Putamen (tissue), 1 donor: ENCODE results near the gene PTEN.
A peak's percentile ranks its signal among the peaks of the same experiment; 100 is the strongest.

Experiments used
- DNase-seq: peaks from one replicate; pipeline ENCODE4 v3.0.0-alpha.2; 2016; ENCODE audit warnings: low spot score

PTEN gene

DNA sequence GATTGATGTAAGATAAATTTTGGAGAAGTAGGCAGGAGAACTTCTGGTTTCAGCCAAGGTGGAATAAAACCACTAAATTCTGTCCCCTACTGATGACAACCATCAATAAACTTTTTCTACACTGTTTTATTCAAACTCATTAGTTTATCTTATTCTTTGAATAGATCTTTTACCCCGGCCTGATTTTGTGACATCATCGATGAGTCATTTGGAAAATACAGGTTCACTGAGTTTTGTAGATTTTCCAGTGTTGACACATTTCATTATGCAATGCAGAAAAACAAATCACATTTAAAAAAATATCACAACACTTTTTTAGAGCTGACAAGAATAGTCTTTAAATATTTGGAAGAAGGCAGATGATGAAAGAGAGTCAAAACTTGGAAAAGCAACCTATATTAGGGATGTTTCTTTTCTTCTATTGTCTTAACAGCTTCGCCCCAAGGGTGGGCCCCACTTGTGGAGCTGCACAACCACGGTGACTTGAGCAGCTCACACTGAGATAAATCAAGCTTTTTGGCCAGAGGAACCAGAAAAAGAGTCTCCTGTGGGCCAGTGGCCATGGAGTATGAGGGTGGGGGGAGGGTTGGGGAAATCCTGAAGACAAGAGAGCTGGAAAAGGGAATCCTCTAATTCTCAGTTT is 112.8 kb downstream of the PTEN start:
- DNase-seq: no peak

DNA sequence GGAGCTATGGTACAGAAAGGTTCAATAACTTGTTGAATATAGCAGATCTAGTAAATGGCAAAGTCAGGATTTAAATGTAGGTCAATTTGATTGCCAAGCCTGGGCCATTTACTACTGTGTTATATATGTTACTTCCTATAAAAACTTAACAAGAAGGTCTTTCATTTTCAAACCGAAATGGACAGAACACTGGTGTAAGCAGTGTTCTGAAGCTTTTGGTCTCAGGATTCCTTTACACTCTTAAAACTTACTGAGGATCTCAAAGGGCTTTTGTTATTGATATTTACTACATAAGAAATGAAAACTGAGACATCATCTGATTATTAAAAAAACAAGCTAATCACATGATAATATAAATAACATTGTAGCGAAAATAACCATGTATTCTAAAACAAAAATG is 114.7 kb downstream of the PTEN start:
- DNase-seq: no peak

DNA sequence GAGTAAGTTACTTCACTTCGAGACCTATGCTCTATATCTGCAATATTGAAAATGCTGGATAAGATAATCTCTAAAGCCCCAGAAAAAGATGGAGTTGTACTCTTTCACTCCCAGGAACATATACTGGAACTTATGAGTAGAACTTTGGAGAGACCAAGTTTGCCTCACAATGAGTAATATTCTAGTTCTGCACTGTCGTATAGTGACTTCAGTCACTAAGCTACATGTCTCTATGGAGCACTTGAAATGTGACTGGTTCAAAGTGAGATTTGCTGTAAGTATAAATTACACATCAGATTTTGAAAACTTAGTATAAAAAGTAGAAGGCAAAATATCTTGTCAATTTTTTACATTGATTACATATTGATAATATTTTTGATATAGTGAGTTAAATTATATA is 116.4 kb downstream of the PTEN start:
- no peak for DNase-seq

DNA sequence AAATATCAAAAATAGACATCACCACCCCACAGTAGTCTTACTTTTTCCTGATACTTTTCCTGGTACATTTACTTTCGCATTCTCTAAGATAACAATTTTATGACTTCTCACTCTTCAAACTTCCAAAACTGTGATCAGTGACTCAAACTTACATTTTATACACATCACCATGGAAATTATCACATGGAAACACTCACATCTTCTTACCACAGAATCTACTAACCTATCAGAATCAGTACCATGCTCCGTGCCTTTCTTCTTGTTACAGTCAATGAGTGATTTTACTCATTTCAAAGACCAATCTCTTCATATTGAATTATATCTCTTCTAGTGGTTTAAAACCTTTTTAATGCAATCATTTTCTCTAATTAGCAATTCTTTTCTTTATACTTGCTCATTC is 120.3 kb downstream of the PTEN start:
- no peak for DNase-seq

DNA sequence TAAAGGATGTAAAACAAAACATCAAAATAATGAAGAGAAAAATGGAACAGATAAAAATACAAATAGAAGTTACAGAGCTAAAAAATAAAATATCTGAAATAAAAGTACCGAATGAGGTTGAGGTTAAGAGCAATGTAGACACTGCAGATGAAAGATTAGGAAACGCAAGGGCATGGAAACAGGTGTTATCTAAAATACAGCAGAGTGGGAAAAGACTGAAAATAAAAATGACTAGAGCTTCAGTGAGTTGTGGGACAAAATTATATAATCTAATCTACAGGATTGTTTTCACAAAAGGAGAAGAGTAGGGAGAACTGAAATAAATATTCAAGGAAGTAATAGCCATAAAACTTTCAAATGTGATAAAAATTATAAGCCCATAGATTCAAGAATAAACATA is 123.8 kb downstream of the PTEN start:
- DNase-seq: no peak

DNA sequence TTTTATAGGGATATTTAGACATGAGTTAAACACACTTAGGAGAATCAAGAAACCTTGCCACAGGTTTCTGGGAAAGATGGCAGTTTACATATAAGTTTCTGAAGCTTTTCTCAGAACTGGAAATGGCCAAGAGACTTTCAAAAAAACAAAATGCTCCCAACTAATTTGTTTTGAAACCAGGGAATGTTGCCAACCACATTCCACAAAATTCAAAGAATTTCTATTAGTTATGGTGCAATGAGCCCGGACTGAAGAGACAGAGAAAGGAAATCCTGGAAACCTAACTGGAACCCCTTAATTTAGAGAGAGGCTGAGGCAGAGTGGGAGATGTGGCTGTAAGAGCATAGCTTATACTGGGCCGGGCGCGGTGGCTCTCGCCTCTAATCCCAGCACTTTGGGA is 128.5 kb downstream of the PTEN start:
- DNase-seq: no peak

DNA sequence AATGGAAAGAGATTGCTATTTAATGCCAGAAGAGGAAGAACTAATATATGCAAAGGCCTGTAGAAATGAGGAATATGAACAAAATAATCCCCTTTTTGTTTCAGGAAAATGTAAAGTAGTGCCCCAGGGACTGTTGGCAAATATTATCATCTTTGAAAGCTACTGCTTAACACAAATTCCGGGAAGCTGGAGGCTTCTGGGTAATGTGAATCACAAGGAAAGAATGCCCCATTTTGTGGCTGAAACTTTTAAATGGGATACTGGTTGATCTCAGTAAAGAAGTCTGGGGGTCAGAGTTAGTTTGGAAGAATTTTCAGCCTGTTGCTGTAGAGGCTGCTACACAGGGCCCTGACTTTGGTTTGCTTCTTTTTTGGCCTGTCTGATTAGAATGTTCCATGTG is 141.0 kb downstream of the PTEN start:
- no peak for DNase-seq

DNA sequence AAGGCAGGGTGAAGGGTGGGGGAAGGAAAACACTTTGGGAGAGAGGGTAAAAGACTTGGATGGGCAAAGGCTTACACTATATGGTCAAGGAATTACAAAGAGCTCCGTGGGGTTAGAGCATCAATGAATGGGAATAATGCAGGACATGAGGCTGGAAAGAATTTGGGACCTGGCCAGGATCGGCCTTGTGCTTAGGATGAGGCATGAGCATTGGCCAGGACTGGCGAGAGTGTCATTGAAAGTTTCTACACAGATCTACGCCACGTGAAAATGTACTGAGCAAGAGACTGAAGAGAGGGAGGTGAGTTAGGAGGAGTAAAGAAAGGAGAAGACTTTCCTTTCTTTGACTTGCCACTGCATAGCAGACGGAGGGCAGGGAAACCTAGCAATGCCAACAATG is 142.8 kb downstream of the PTEN start:
- DNase-seq: no peak

DNA sequence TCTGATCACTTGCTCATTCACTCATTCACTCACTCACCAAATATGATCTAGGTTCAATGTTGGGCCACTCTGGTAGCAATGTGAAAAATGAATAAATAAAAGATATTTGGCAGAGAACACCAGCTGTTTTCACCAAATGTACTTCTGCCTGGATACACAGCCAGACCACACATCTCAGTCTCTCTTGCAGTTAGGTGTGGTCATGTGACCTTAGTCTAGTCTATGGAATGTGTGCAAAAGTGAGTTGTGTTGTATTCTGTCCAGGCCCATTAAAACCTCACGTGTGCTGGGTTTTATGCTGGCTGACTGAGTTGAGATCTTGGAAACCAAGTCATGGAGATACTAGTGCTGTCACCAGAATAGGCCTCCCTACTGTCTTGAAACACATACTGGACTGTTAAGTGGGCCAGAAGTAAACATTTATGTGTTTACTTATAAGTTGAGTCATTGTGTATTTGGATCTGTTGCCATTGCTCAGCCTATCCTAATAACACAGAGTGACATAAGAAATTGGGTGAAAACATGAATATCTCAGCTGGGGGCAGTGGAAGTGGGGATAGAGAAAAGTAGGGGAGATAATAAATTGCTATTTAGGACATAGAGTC is 145.5 kb downstream of the PTEN start:
- DNase-seq: no peak

DNA sequence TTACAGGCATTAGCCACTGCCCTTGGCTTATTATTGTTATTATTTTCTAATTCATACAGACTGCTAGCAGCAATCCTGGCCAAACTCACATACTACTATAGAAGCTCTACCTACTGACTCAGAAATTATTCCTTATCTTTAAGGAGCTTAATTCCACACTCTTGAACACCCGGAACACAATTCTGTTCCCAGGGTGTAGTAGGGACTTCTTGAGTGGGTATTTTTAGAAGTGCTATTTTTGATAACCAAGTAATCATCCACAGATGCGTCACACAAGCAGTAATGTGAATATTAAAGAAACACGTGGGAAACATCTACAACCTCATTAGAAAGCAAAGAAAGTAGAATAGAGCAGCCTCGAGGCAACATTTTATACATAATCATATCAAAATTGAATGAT is 149.2 kb downstream of the PTEN start:
- DNase-seq: peak; percentile 42

DNA sequence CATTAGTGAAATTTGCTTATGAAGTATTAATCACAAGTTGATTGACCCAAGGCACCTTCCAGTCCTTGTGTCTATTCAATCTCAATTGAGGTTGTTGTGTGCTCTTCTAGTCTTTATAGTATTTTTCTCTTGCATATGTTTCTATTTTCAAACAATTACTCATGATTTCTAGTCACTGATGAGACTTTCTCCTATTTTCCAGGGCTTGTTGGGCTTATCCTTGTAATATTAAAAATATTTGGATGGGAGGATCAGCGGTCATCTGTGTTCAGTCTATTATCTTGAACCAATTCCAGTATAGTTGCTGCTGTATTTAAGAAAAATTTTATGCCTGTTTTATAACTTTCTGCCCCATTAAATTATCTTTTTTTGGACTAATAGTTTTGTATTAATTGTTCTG is 154.4 kb downstream of the PTEN start:
- no peak for DNase-seq

DNA sequence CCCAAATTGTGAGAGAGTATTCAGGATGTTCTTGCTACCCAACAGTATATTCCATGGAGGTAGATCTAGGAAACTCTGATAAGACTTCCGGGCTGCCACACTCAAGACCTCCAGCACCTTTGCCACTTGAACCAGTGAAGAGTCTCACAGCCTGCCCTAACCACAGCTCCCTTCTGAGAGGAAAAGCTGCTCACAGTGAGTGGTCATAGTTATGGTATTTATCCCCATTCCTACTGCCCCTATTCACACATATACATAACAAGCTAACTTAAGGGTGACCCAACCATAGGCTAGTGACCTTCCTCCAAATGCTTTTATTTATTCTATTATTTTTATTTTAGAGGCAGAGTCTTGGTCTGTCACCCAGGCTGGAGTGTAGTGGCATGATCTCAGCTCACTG is 156.3 kb downstream of the PTEN start:
- no peak for DNase-seq
